Measurements from ENCODE around the gene SQSTM1. TPM values are rescaled to one million over a fixed set of nuclear protein-coding genes. Genes with fewer than 3 reads are reported as not detected.
"Not testable (repeated sequence)": the region's sequence is repeated elsewhere in the genome, so short reads cannot be mapped to it uniquely, and the experiment has no call there.

The SQSTM1 gene
- total RNA-seq, 1 experiment from 2014 or later = 78.5 TPM

GRCh38 chr5:179788193-179788854, 32.4 kb upstream of the SQSTM1 start (continued):
- no peak for TF ChIP-seq NR3C1 (CRISPR knock-in tag; conservative IDR thresholded peaks at IDR 0.05; ENCODE audit: low read depth)
- no peak for TF ChIP-seq ATF3 (CRISPR knock-in tag; conservative IDR thresholded peaks at IDR 0.05)
- TF ChIP-seq ZNF219 (CRISPR knock-in tag; IDR thresholded peaks at IDR 0.05; ENCODE audit: borderline replicate concordance) = no peak
- no peak for TF ChIP-seq FOXP4 (CRISPR knock-in tag; IDR thresholded peaks at IDR 0.05)
- TF ChIP-seq GRHL2 (CRISPR knock-in tag; IDR thresholded peaks at IDR 0.05; ENCODE audit: insufficient replicate concordance, severe bottlenecking) = no peak
- TF ChIP-seq ZNF671 (CRISPR knock-in tag; IDR thresholded peaks at IDR 0.05) = no peak
- no peak for TF ChIP-seq OVOL2 (CRISPR knock-in tag; IDR thresholded peaks at IDR 0.05; ENCODE audit: borderline replicate concordance)
- TF ChIP-seq CREM (CRISPR knock-in tag; IDR thresholded peaks at IDR 0.05) = no peak
- no peak for TF ChIP-seq IRF1 (CRISPR knock-in tag; IDR thresholded peaks at IDR 0.05)
- no peak for TF ChIP-seq GTF2I (CRISPR knock-in tag; conservative IDR thresholded peaks at IDR 0.05)
- no peak for TF ChIP-seq ATF1 (CRISPR knock-in tag; IDR thresholded peaks at IDR 0.05)

DNA sequence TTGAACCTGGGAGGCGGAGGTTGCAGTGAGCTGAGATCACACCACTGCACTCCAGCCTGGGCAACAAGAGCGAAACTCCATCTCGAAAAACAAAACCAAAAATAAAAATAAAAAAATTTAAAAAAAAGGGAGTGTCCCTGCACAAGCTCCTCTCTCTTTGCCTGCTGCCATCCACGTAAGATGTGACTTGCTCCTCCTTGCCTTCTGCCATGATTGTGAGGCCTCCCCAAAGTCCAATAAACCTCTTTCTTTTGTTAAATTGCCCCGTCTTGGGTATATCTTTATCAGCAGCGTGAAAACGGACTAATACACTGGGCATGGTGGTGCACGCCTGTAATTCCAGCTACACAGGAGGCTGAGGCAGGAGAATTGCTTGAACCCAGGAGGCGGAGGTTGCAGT, 31.4 kb upstream of the SQSTM1 start:
- H3K36me3 Mint-ChIP-seq; POLR2A ChIA-PET; DNase-seq (ENCODE audit: low spot score); H3K9me3 Mint-ChIP-seq; H3K4me3 Mint-ChIP-seq; H3K27me3 Mint-ChIP-seq (ENCODE audit: low read depth); H3K27ac Mint-ChIP-seq; H3K4me1 Mint-ChIP-seq; ATAC-seq: not testable (repeated sequence)
- CTCF ChIA-PET = interaction anchor here (1.0 to 1.7 kb wide), 2 partner anchors 12 to 26 kb away, joined by 3 to 4 read pairs; no protein-coding TSS in a partner anchor

DNA sequence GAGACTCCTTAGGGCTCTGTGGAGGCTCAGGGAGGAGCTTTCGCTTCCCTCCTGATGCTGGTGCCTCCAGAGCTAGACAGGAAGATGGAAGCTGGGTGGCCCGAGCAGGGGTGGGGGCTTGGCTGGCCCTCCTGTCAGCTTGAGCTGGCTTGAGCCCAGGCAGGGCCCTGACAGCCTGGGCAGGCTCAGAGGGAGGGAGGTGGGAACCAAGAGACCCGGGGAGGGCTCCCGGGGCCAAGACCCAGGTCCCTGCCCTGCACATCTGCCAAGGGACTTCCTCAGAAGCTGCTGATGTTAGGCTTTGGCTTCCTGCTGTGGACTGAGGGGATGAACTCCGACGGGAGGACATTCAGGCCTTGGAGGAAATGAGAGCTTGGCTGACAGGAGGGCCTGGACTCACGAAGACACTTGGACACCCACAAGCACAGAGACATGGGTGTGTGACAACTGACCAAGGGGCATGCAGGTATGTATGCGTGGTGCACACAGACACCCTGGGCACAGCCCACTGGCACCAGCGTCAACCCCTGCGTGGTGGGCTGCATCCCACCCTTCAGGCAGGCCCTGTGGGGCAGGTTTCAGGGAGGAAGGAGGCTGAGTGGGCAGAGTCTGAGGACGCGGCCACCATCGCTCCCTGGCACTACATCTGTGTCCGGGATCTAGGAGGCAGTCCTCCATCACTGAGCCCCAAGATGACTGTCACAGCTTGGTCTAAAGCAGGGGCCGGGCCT, 28.7 kb upstream of the SQSTM1 start:
- Mint-ChIP-seq H3K4me1 (peaks cover 18% of the 10 kb centered on the region), H3K9me3 (peaks cover 6% of the 10 kb centered on the region; the same call in 1 of the 2 replicates), H3K36me3 (peaks cover 9% of the 10 kb centered on the region), H3K27ac (no peak overlapping the region), H3K4me3 (no peak overlapping the region), H3K27me3 (ENCODE audit: low read depth) (peaks cover 2% of the 10 kb centered on the region; the same call in 1 of the 2 replicates)
- DNase-seq (ENCODE audit: low spot score) (no peak), ATAC-seq (no peak)
- ChIA-PET CTCF (interaction anchor here (1.1 to 2.9 kb wide), 2 partner anchors 10 to 19 kb away, joined by 4 to 13 read pairs; no protein-coding TSS in a partner anchor), POLR2A (no interaction called here)
- TF ChIP-seq ELF4 (CRISPR knock-in tag; IDR thresholded peaks at IDR 0.05; ENCODE audit: low read depth) (no peak), IRF2 (CRISPR knock-in tag; IDR thresholded peaks at IDR 0.05; ENCODE audit: borderline replicate concordance, low read depth) (no peak), ZNF232 (CRISPR knock-in tag; IDR thresholded peaks at IDR 0.05) (no peak), ZSCAN18 (CRISPR knock-in tag; IDR thresholded peaks at IDR 0.05) (no peak), IRF1 (CRISPR knock-in tag; IDR thresholded peaks at IDR 0.05) (no peak), NR3C1 (CRISPR knock-in tag; conservative IDR thresholded peaks at IDR 0.05; ENCODE audit: low read depth) (no peak), ZNF121 (CRISPR knock-in tag; IDR thresholded peaks at IDR 0.05) (no peak)
- TF ChIP-seq, protein P1, sequence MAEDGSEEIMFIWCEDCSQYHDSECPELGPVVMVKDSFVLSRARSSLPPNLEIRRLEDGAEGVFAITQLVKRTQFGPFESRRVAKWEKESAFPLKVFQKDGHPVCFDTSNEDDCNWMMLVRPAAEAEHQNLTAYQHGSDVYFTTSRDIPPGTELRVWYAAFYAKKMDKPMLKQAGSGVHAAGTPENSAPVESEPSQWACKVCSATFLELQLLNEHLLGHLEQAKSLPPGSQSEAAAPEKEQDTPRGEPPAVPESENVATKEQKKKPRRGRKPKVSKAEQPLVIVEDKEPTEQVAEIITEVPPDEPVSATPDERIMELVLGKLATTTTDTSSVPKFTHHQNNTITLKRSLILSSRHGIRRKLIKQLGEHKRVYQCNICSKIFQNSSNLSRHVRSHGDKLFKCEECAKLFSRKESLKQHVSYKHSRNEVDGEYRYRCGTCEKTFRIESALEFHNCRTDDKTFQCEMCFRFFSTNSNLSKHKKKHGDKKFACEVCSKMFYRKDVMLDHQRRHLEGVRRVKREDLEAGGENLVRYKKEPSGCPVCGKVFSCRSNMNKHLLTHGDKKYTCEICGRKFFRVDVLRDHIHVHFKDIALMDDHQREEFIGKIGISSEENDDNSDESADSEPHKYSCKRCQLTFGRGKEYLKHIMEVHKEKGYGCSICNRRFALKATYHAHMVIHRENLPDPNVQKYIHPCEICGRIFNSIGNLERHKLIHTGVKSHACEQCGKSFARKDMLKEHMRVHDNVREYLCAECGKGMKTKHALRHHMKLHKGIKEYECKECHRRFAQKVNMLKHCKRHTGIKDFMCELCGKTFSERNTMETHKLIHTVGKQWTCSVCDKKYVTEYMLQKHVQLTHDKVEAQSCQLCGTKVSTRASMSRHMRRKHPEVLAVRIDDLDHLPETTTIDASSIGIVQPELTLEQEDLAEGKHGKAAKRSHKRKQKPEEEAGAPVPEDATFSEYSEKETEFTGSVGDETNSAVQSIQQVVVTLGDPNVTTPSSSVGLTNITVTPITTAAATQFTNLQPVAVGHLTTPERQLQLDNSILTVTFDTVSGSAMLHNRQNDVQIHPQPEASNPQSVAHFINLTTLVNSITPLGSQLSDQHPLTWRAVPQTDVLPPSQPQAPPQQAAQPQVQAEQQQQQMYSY (CRISPR knock-in tag; IDR thresholded peaks at IDR 0.05) = no peak
- TF ChIP-seq, protein P2, sequence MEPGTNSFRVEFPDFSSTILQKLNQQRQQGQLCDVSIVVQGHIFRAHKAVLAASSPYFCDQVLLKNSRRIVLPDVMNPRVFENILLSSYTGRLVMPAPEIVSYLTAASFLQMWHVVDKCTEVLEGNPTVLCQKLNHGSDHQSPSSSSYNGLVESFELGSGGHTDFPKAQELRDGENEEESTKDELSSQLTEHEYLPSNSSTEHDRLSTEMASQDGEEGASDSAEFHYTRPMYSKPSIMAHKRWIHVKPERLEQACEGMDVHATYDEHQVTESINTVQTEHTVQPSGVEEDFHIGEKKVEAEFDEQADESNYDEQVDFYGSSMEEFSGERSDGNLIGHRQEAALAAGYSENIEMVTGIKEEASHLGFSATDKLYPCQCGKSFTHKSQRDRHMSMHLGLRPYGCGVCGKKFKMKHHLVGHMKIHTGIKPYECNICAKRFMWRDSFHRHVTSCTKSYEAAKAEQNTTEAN (CRISPR knock-in tag; IDR thresholded peaks at IDR 0.05) = no peak

Measured in WTC11 (cell line).